HEK293T (cell line): ENCODE measurements around the gene DMAC2L.

Experiments
- CTBP1 ChIP-seq: fragments of 450-650 bp; IDR thresholded peaks from 2 replicates; pipeline ENCODE4 v1.6.1; 2016; ENCODE audit warnings: borderline replicate concordance
- ELF4 ChIP-seq: fragments of 450-650 bp; IDR thresholded peaks from 2 replicates; pipeline ENCODE4 v1.6.1; 2017; ENCODE audit warnings: antibody characterized with exemption
- FOXA1 ChIP-seq: fragments of 450-650 bp; IDR thresholded peaks from 2 replicates; pipeline ENCODE4 v1.6.1; 2016; ENCODE audit warnings: mild to moderate bottlenecking
- LEF1 ChIP-seq: fragments of 450-650 bp; IDR thresholded peaks from 2 replicates; pipeline ENCODE4 v1.6.1; 2017; ENCODE audit warnings: mild to moderate bottlenecking, borderline replicate concordance
- NFRKB ChIP-seq: fragments of 450-650 bp; IDR thresholded peaks from 2 replicates; pipeline ENCODE4 v1.6.1; 2016; ENCODE audit warnings: mild to moderate bottlenecking, moderate library complexity
- ZNF384 ChIP-seq: fragments of 450-650 bp; IDR thresholded peaks from 2 replicates; pipeline ENCODE4 v1.6.1; 2016
- TF ChIP-seq, protein P1 (sequence below): fragments of 450-650 bp; IDR thresholded peaks from 2 replicates; pipeline ENCODE4 v1.6.1; 2016

DNA sequence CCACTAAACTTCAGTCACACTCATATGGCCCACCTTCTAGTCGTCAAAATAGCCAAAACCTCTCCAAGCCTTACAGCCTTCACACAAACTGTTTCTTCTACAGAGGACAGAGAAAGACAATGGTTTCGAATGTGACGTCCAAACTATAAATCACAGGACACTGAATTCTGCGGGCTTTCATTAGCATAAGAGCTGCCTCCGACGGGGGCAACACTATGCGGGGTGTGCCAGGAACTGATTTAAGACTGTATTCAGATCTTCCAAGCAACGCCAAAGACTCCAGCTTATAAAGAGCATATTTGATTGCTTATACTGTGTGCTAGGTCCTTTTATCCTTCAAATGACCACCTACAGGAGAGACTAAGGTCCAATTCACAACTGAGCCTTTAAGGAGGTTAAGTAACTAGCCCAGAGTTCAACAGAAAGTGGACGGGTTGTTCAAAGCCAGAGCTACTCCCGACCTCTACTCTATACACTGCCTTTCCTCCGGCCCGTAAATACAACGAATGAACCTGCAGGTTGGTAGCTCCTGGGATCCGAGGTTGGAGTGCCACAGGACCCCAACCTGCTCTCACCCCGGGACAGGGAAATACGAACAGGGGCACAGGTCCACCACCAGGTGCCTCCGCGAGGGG, 670 bp upstream of the DMAC2L start:
- no peak for TF ChIP-seq CTBP1
- no peak for TF ChIP-seq NFRKB
- TF ChIP-seq, protein P1, sequence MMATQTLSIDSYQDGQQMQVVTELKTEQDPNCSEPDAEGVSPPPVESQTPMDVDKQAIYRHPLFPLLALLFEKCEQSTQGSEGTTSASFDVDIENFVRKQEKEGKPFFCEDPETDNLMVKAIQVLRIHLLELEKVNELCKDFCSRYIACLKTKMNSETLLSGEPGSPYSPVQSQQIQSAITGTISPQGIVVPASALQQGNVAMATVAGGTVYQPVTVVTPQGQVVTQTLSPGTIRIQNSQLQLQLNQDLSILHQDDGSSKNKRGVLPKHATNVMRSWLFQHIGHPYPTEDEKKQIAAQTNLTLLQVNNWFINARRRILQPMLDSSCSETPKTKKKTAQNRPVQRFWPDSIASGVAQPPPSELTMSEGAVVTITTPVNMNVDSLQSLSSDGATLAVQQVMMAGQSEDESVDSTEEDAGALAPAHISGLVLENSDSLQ, result peak; percentile 89
- no peak for TF ChIP-seq ELF4
- TF ChIP-seq FOXA1, result no peak
- TF ChIP-seq LEF1, result no peak
- TF ChIP-seq ZNF384, result no peak
